Ectodermal cell (in vitro differentiated cells): Measurements from ENCODE around the gene SMARCD2.
A peak's percentile ranks its signal among the peaks of the same experiment; 100 is the strongest.

ENCODE experiments used
- H3K27ac ChIP-seq: 2 replicates; pipeline ENCODE4 v1.7.0; 2013; ENCODE audit warnings: mild to moderate bottlenecking, low read depth, low read length; ENCODE audit not compliant: insufficient read depth, poor library complexity, severe bottlenecking
- H3K27me3 ChIP-seq: 2 replicates; pipeline ENCODE4 v1.7.0; 2013; ENCODE audit warnings: mild to moderate bottlenecking, low read length; ENCODE audit not compliant: insufficient read depth, control insufficient read depth, poor library complexity, severe bottlenecking
- H3K36me3 ChIP-seq: one replicate; pipeline ENCODE4 v1.7.0; 2013; ENCODE audit warnings: low read length; ENCODE audit not compliant: control insufficient read depth, insufficient read depth
- H3K4me1 ChIP-seq: one replicate; pipeline ENCODE4 v1.7.0; 2013; ENCODE audit warnings: low read length; ENCODE audit not compliant: control insufficient read depth, insufficient read depth
- H3K4me3 ChIP-seq: 2 replicates; pipeline ENCODE4 v1.7.0; 2013; ENCODE audit warnings: low read depth, low read length, control low read depth; ENCODE audit not compliant: insufficient read depth
- H3K9me3 ChIP-seq: 2 replicates; pipeline ENCODE4 v1.7.0; 2013; ENCODE audit warnings: mild to moderate bottlenecking, low read length, moderate library complexity; ENCODE audit not compliant: control insufficient read depth
- WGBS, 2 experiments: methylation state at CpG; one replicate each; pipeline ENCODE4 v1.1.7; 2013; ENCODE audit warnings: missing lambda C conversion rate in 2 of 2; 5-methylcytosine and 5-hydroxymethylcytosine counted together

Gene SMARCD2

GRCh38 chr17:63840591-63841349 is 1.7 kb downstream of the SMARCD2 start:
- Histone ChIP-seq H3K36me3 (peaks cover 1% of the 10 kb centered on the region), H3K27ac (no peak overlapping the region), H3K4me3 (peak overlapping the region; percentile 80), H3K4me1 (peaks cover 26% of the 10 kb centered on the region), H3K27me3 (peaks cover 16% of the 10 kb centered on the region), H3K9me3 (no peaks in the 10 kb centered on the region)
- WGBS, 2 experiments: 92% methylated on average over 4 of the region's 4 CpGs

GRCh38 chr17:63838631-63839171 is 3.8 kb downstream of the SMARCD2 start:
- Histone ChIP-seq H3K4me3 (no peak overlapping the region), H3K9me3 (no peaks in the 10 kb centered on the region), H3K4me1 (peaks cover 26% of the 10 kb centered on the region), H3K27me3 (no peaks in the 10 kb centered on the region), H3K36me3 (peaks cover 12% of the 10 kb centered on the region), H3K27ac (peak overlapping the region; percentile 48)
- WGBS, 2 experiments: 67% methylated on average over 7 of the region's 7 CpGs

GRCh38 chr17:63837962-63838600 is 4.4 kb downstream of the SMARCD2 start:
- H3K9me3 ChIP-seq: no peaks in the 10 kb centered on the region
- H3K27me3 ChIP-seq: no peaks in the 10 kb centered on the region
- no peak overlapping the region for H3K4me3 ChIP-seq
- 89% methylated on average over 5 of the region's 5 CpGs for WGBS, 2 experiments
- H3K4me1 ChIP-seq: peaks cover 26% of the 10 kb centered on the region
- H3K36me3 ChIP-seq: peaks cover 18% of the 10 kb centered on the region
- no peak overlapping the region for H3K27ac ChIP-seq

GRCh38 chr17:63837480-63837879 is 5.0 kb downstream of the SMARCD2 start:
- Histone ChIP-seq H3K36me3 (peaks cover 24% of the 10 kb centered on the region), H3K9me3 (no peaks in the 10 kb centered on the region), H3K4me3 (no peak overlapping the region), H3K4me1 (peaks cover 26% of the 10 kb centered on the region), H3K27ac (no peak overlapping the region), H3K27me3 (no peaks in the 10 kb centered on the region)
- WGBS, 2 experiments: 93 to 94% methylated on average over 12 of the region's 12 CpGs

- Histone ChIP-seq H3K27ac (no peak overlapping the region), H3K4me3 (no peak overlapping the region), H3K36me3 (peaks cover 31% of the 10 kb centered on the region), H3K9me3 (no peaks in the 10 kb centered on the region), H3K27me3 (no peaks in the 10 kb centered on the region), H3K4me1 (peaks cover 26% of the 10 kb centered on the region)
- 94 to 96% methylated on average over 7 of the region's 7 CpGs for WGBS, 2 experiments
These were observed 5.7 kb downstream of the SMARCD2 start for GRCh38 chr17:63836811-63837210.

- Histone ChIP-seq H3K4me3 (no peak overlapping the region), H3K36me3 (peaks cover 46% of the 10 kb centered on the region), H3K27ac (no peak overlapping the region), H3K27me3 (no peaks in the 10 kb centered on the region), H3K4me1 (peaks cover 14% of the 10 kb centered on the region), H3K9me3 (no peaks in the 10 kb centered on the region)
- WGBS, 2 experiments: 88% methylated on average over 9 of the region's 9 CpGs
These were observed 7.2 kb downstream of the SMARCD2 start for GRCh38 chr17:63835167-63835720.

GRCh38 chr17:63834431-63835166 is 7.9 kb downstream of the SMARCD2 start:
- peaks cover 13% of the 10 kb centered on the region for H3K4me1 ChIP-seq
- peaks cover 53% of the 10 kb centered on the region for H3K36me3 ChIP-seq
- H3K4me3 ChIP-seq: no peak overlapping the region
- H3K27me3 ChIP-seq: no peaks in the 10 kb centered on the region
- no peak overlapping the region for H3K27ac ChIP-seq
- WGBS, 2 experiments: 64 to 69% methylated on average over 13 of the region's 13 CpGs
- H3K9me3 ChIP-seq: no peaks in the 10 kb centered on the region

- peaks cover 7% of the 10 kb centered on the region for H3K4me1 ChIP-seq
- WGBS, 2 experiments: 95 to 97% methylated on average over 15 of the region's 15 CpGs
- H3K4me3 ChIP-seq: no peak overlapping the region
- H3K27ac ChIP-seq: no peak overlapping the region
- H3K27me3 ChIP-seq: no peaks in the 10 kb centered on the region
- peaks cover 56% of the 10 kb centered on the region for H3K36me3 ChIP-seq
- H3K9me3 ChIP-seq: no peaks in the 10 kb centered on the region
These were observed 8.6 kb downstream of the SMARCD2 start for GRCh38 chr17:63833741-63834373.

GRCh38 chr17:63833026-63833740 is 9.3 kb downstream of the SMARCD2 start:
- no peak overlapping the region for H3K27ac ChIP-seq
- H3K9me3 ChIP-seq: no peaks in the 10 kb centered on the region
- H3K27me3 ChIP-seq: no peaks in the 10 kb centered on the region
- WGBS, 2 experiments: 95% methylated on average over 14 of the region's 14 CpGs
- peaks cover 5% of the 10 kb centered on the region for H3K4me1 ChIP-seq
- H3K4me3 ChIP-seq: no peak overlapping the region
- H3K36me3 ChIP-seq: peaks cover 56% of the 10 kb centered on the region
